ENCODE measurements around the gene GPR157. TPM values are rescaled to one million over a fixed set of nuclear protein-coding genes. Genes with fewer than 3 reads are reported as not detected.

The GPR157 gene
- total and polyA plus RNA-seq, 4 donors = 3.7 to 29.3 (median 7.3) TPM

GRCh38 chr1:9120312-9120958 lies 8.5 kb downstream of the GPR157 start:
- no peaks in the 10 kb centered on the region for H3K27me3 ChIP-seq (ENCODE audit: control insufficient read depth in 3 of 3, insufficient read depth in 3 of 3, low read length in 2 of 3)
- H3K4me3 ChIP-seq = no peak overlapping the region
- no peak for DNase-seq
- WGBS, 2 donors = 71 to 72% methylated on average over 9 of the region's 9 CpGs
- TF ChIP-seq CTCF (IDR thresholded peaks at IDR 0.05; ENCODE audit: control extremely low read depth, extremely low read depth) = no peak
- peaks cover 0 to 17% (median 5%) of the 10 kb centered on the region in 4 donors for H3K36me3 ChIP-seq (ENCODE audit: control insufficient read depth in 4 of 4, insufficient read depth in 4 of 4, low read length in 4 of 4)
- no peak overlapping the region for H3K27ac ChIP-seq (ENCODE audit: low read depth in 1 of 2, low read length in 1 of 2)
- H3K9me3 ChIP-seq (ENCODE audit: control insufficient read depth in 4 of 4, insufficient read depth in 3 of 4, low read length in 3 of 4) = no peaks in the 10 kb centered on the region
- no peak overlapping the region for H3K9ac ChIP-seq (ENCODE audit: insufficient read depth in 1 of 2, low read length in 2 of 2)
- ATAC-seq (ENCODE audit: insufficient read depth, low FRiP score) = no peak
- peaks cover 0 to 10% (median 8%) of the 10 kb centered on the region in 5 donors for H3K4me1 ChIP-seq (ENCODE audit: control insufficient read depth in 5 of 5, insufficient read depth in 5 of 5, low read length in 5 of 5)

DNA sequence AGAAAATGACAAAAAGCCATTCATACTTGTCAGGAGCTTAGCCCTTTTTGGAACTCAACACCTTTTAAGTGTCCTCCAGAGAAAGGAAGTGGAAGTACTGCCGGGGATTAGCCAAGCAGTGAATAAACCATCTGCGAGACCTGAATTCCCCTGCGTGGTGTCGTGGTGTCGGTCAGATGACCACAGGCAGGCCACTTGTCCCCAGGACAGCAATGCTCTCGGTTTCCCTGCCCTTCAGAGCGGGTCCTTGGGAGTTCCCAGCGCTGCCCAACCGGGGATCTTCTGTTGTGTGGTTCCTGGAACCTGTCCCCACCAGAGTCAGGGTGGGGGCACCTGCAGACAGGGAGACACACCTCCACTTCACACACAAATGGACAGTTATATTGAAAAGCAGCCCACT lies 9.2 kb downstream of the GPR157 start:
- peak overlapping the region in 1 of 2 donors; percentile 42 for H3K27ac ChIP-seq (ENCODE audit: low read depth in 1 of 2, low read length in 1 of 2)
- WGBS, 2 donors = 41 to 52% methylated on average over 9 of the region's 9 CpGs
- ATAC-seq (ENCODE audit: insufficient read depth, low FRiP score) = no peak
- DNase-seq = peak in 1 of 3 donors; percentile 33
- TF ChIP-seq CTCF (IDR thresholded peaks at IDR 0.05; ENCODE audit: control extremely low read depth, extremely low read depth) = no peak
- peaks cover 0 to 9% (median 8%) of the 10 kb centered on the region in 5 donors for H3K4me1 ChIP-seq (ENCODE audit: control insufficient read depth in 5 of 5, insufficient read depth in 5 of 5, low read length in 5 of 5)
- H3K36me3 ChIP-seq (ENCODE audit: control insufficient read depth in 4 of 4, insufficient read depth in 4 of 4, low read length in 4 of 4) = peaks cover 0 to 17% (median 6%) of the 10 kb centered on the region in 4 donors
- no peaks in the 10 kb centered on the region for H3K27me3 ChIP-seq (ENCODE audit: control insufficient read depth in 3 of 3, insufficient read depth in 3 of 3, low read length in 2 of 3)
- H3K9ac ChIP-seq (ENCODE audit: insufficient read depth in 1 of 2, low read length in 2 of 2) = no peak overlapping the region
- no peak overlapping the region for H3K4me3 ChIP-seq
- no peaks in the 10 kb centered on the region for H3K9me3 ChIP-seq (ENCODE audit: control insufficient read depth in 4 of 4, insufficient read depth in 3 of 4, low read length in 3 of 4)

- peaks cover 0 to 17% (median 7%) of the 10 kb centered on the region in 4 donors for H3K36me3 ChIP-seq (ENCODE audit: control insufficient read depth in 4 of 4, insufficient read depth in 4 of 4, low read length in 4 of 4)
- ATAC-seq (ENCODE audit: insufficient read depth, low FRiP score) (no peak), DNase-seq (no peak)
- no peak overlapping the region for H3K9ac ChIP-seq (ENCODE audit: insufficient read depth in 1 of 2, low read length in 2 of 2)
- WGBS, 2 donors = 62 to 79% methylated on average over 7 of the region's 7 CpGs
- peaks cover 0 to 9% (median 8%) of the 10 kb centered on the region in 5 donors for H3K4me1 ChIP-seq (ENCODE audit: control insufficient read depth in 5 of 5, insufficient read depth in 5 of 5, low read length in 5 of 5)
- H3K27me3 ChIP-seq (ENCODE audit: control insufficient read depth in 3 of 3, insufficient read depth in 3 of 3, low read length in 2 of 3) = no peaks in the 10 kb centered on the region
- H3K4me3 ChIP-seq = no peak overlapping the region
- no peaks in the 10 kb centered on the region for H3K9me3 ChIP-seq (ENCODE audit: control insufficient read depth in 4 of 4, insufficient read depth in 3 of 4, low read length in 3 of 4)
- H3K27ac ChIP-seq (ENCODE audit: low read depth in 1 of 2, low read length in 1 of 2) = no peak overlapping the region
- no peak for TF ChIP-seq CTCF (IDR thresholded peaks at IDR 0.05; ENCODE audit: control extremely low read depth, extremely low read depth)
Measured at GRCh38 chr1:9118186-9118585, 10.7 kb downstream of the GPR157 start.
